Measurements from ENCODE around the gene ZNF609.
"Not testable (repeated sequence)": the region's sequence is repeated elsewhere in the genome, so short reads cannot be mapped to it uniquely, and the experiment has no call there.

ZNF609 gene

DNA sequence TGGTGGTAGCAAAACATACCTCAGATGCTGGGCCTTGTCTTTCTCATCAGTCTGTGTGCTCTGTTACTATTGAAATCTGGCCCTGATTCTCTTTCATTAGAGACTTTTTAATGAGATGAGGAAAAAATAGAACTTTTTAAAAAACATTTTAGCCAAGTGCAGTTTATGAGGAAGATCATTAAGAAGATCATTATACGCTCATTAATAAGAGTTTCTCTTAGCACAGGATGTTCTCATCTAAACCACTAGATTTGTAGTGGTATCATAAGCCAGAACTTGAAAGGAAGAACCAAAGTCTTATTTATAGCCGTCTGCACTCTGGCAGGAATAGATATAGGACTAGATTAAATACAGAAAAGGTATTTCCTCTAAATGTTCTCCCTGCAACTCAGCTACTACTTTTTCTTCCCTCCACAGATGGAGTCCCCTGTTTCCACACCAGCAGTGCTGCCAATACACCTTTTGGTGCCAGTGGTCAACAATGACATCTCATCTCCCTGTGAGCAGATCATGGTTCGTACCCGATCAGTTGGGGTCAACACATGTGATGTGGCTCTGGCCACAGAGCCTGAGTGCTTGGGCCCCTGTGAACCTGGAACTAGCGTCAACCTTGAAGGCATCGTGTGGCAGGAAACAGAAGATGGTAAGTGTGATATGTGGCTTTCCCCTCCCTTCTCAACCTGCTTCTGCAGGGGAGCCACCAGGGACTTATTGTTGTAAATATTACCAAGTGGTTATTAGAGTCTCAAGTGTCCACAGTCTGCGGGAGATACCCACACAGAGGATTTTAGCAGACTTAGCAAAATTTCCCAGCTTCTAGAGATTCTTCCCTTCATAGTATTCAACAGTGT is 162.3 kb downstream of the ZNF609 start:
- DNase-seq (ENCODE audit: low read depth): no peak

DNA sequence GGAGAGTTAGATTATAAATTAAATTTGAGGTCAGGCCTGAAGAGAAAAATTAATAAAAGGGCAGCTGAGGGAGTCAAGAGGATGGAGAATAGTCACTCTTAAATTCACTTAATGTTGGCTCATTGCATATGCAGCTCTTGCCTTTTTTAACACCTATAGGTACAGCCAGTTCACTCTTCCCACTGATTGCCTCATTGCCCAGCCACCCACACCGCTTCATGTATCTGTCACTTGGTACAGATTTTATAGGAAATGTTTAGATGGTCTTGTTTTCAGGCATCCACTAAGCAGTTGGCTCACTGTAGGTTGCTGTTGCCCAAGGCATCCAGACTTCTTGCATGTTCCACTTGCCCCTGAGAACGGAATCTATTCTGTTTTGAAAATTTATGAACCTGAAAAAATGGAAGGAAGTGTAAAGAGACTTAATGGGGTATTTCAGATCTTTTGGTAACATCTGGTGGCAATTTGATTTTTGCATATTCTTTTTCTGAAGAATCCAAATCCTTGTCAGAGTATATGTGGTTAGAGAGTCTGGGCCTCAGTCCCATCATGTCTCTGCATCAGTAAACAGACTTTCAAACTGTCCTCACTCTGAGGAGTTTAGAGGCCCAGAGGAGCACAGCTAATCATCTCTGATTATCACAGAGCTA is 163.1 kb downstream of the ZNF609 start:
- peak; percentile 66 for DNase-seq (ENCODE audit: low read depth)

DNA sequence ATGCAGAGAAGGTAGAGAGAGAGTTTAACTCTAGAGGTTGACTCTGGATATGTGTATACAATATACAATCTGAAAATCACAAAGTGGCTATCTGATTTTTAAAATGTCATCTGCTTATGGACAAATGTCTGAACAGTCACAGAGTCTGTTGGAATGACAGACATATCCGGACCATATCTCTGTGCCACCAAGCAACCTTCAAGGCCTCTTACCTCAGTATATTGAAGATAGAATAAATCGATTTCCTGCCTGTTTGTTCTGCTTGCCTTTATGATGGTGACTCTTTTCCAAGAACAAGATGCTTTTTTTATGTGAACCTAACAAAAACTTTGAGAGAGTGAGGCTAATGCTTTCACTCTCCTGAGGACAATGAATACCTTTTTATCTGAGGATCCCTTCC is 163.9 kb downstream of the ZNF609 start:
- no peak for DNase-seq (ENCODE audit: low read depth)

DNA sequence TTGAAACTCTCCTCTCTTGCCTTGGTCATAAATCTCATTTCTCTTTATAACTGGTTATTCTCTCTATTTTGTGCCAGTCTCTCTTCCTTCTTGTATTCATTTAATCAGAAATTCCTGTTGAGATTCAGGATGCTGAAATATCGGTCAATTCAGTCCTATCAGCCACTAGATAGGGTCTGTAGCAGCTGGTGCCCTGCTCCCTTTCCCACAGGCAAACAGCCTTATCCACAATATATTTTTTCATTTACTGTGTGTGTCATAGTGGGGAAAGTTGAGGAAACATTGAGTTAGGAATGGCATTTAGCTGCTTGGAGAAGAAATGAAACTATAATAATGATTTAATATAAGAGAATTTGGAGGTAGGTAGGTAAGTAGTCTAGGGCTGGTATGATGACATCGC is 168.7 kb downstream of the ZNF609 start:
- DNase-seq (ENCODE audit: low read depth): no peak

DNA sequence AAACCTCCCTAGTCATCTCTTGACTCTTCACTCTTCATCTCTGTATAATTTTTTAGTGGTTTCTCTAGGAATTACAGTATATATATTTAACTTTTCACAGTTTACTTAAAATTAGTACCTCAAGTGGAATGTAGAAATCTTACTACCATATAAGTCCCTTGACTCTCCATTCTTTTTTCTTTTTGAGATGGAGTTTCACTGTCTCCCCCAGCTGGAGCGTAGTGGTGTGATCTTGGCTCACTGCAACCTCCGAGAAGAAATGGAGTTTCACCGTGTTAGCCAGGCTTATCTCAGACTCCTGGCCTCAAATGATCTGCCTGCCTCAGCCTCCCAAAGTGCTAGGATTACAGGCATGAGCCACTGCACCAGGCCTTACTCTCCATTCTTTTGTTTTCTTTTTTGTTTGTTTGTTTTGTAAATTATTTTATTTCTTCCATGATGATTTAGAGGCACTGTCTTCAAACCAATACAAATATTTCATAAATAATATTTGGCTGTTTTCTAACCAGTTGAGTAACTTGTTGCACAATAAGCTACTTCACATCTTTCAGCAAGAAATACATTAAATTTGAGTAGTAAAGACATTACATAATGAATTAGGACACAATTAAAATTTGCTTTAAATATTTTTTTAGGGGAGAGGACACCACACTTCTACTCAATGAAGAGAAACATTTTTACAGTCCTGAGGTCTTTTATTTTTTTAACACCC is 170.2 kb downstream of the ZNF609 start:
- DNase-seq (ENCODE audit: low read depth): no peak

DNA sequence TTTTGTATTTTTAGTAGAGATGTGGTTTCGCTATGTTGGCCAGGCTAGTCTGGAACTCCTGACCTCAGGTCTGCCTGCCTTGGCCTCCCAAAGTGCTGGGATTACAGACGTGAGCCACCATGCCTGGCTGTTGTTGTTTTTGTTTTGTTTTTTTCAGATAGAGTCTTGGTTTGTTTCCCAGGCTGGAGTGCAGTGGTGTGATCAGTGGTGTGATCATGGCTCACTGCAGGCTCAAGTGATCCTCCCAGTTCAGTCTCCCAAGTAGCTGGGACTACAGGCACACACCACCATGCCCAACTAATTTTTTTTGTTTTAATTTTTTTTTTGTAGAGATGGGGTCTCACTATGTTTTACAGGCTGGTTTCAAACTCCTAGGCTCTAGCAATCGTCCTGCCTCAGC is 172.3 kb downstream of the ZNF609 start:
- not testable (repeated sequence) for DNase-seq (ENCODE audit: low read depth)

DNA sequence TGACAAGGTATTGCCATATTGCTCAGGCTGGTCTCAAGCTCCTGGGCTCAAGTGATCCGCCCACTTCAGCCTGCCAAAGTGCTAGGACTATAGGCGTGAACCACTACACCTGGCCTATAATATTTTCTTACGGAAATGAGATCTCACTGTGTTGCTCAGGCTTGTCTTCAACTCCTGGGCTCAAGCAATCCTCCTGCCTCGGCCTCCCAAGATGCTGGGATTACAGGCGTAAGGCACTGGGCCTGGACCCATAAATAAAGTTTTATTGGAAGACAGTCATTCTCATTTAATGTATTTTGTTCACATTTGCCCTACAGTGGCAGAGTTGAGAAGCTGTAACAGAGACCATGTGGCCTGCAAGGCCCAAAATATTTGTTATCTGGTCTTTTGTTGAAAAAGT is 173.0 kb downstream of the ZNF609 start:
- no peak for DNase-seq (ENCODE audit: low read depth)

DNA sequence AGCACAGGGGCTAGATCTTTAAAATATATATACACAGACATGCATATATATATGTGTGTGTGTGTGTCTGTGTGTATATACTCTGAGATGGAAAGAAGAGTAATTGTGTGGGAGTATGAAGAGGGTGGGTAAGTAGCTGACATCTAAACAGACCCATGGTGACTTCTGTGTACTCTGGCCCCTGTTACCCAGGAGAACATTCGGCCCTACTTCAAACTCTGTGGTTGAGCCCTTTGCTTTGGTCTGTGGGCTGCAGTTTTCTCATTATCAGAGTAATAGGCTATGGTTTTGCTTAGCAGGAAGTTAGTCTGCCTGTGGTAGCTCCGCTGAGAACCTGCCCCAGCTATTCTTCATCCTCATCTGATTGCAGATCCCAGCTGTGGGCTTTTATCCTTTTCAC is 173.6 kb downstream of the ZNF609 start:
- DNase-seq (ENCODE audit: low read depth): no peak

DNA sequence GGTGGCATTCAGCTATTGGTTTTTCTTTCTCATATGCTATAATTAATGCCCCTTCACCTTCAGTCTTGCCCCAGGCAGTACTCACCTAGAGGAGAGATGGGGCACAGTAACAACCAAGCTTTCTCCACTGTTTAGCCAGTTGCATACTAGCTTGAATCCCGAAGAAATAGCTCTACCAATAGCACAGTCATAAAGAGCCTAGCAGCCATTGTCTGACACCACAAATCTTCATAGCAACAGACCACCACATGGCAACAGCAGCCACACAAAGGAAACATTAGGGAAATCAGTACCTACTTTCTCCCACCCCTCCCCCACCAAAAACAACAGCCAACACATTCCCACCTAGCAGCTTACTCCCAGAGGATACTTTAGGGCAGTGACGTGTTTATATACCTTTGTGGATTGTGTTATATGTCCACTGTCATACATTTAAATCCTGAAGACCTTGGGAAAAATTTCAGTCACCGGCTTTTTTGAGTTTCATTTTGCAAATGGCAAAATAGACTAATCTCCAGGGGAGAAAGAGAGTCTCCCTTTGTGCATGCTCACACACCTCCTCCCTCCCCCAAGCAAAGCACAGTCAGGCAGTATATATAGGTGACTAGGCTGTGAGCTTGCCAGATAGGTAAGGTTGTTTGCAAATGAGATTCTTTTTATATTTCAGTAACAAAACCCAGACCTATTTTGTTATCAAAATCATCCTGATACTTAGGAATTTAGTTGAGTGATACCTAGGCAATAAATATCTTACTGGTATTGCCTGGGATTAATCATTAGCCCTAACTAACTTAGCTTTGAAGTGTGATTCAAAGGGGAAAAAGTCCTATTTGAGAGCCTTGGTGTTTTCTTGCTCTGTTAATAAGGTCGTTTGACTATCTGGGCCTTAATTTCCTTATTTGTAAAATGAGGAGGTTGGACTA is 174.5 kb downstream of the ZNF609 start:
- DNase-seq (ENCODE audit: low read depth): no peak

DNA sequence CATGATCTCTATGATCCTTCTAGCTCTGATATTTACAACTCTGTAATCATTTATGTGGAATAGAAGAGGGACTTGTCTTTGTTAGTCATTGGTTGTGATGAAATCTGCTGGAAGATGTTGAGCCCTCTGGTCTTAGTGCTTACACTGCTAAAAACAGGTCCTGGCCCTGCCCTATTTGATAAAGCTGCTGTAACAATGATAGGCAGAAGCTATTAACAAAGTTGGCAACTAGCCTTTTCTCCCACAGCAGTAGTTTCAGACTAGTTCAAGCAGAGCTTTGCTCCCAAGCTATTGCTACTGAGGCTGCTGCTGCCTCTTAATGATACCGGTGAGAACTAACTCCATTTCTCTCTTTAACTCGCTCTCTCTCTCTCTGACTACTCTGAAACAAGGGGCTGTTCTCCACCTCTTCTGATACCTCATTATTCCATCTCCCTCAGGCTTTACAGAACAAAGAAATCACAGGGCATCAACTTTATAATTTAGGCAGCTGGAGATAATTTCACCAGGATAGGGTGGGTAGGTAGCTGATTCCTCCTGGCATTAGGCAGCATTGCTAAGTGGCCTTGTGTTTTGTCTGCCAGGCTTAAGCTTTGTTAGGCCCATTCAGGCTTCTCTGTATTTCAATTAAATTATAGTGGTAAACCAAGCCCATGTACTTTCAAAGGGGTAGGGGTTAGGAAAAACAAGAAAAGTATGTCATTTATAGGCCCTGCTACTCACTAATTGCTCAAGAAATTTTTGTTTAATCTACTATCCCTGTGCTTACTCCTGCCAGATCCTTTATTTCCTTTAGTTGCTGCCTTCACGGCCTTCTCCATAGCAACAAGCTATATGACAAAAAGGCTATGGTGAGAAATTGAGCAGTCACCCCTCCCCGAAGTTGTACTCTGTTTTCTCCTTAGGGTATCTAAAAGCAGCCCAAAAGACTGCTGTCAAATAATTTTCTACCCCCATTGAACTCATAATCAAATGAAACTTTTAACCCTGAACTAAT is 175.4 kb downstream of the ZNF609 start:
- peak; percentile 23 for DNase-seq (ENCODE audit: low read depth)

DNA sequence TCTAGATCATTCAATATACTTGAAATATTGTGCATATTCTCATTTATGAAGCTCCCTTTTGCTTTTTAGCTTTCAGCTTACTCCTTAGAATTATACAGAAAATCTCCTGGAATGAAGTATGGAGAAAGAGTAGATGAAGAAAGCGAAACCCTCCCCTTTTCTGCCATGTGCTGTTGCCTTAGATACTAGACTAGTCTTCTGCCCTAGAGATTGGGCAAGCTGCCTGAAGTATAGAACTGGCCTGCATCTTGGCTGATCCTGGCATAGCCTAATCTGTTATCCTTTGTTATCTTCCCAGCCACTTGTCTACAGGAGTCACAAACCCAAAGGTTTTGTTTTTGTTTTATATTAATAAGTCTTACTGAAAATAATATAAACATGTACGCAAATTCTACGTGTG is 176.2 kb downstream of the ZNF609 start:
- no peak for DNase-seq (ENCODE audit: low read depth)

DNA sequence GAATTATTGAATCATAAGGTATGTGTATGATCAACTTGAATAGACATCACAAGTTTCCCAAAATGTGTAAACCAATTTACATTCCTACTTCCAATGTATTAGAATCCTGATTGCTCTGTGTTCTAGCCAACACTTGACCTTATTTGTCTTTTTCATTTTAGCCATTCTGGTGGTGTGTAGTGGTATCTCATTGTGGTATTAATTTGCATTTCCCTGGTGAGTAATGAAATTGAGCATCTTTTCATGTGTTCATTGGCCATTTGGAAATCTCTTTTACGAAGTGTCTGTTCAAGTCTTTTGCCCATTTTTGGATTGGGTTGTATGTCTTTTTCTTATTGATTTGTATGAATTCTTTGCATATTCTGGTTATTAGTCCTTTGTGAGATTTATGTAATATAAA is 177.0 kb downstream of the ZNF609 start:
- DNase-seq (ENCODE audit: low read depth): no peak

DNA sequence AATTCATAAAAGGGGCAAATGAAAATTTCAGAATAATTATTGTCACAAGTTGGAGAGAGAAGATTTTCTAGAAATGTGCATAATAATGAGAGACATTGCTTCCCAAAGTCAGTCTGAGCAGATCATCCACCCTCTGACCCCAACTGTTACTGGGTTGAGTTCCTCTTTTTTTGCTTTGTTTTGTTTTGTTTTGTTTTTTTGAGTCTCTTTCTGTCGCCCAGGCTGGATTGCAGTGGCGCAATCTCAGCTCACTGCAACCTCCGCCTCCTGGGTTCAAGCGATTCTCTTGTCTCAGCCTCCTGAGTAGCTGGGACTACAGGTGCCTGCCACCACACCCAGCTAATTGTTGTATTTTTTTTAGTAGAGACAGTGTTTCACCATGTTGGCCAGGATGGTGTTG is 179.4 kb downstream of the ZNF609 start:
- not testable (repeated sequence) for DNase-seq (ENCODE audit: low read depth)

DNA sequence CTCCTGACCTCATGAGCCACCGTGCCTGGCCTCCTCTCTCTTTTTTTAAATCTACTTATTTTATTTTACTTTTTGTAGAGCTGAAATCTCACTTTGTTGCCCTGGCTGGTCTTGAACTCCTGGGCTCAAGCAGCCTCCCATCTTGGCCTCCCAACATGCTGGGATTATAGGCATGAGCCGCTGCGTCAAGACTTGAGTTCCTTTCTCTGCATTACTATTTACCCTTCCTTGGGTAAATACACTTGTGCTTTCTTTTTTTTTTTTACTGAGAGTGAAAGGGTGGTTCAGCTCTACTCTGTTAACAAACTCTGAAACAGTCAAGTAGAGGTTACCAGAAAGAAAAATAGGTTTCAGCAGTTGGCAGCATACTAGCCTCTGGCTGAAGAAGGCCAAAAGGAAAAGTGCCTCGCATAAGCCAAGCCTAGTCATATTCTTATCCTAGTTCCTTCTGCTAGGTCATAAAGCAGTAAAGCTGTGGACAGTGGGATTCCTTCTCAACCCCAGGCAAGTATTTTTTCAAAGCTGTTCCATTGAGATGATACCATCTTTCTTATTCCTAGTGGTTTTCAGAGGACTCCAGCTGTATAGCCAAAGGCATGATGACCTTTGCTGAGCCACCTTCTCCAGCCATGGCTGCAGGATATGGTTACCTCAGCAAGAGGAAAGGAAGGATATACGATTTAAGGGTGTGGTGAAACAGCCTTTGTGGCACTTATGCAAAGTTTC is 179.9 kb downstream of the ZNF609 start:
- DNase-seq (ENCODE audit: low read depth): no peak

DNA sequence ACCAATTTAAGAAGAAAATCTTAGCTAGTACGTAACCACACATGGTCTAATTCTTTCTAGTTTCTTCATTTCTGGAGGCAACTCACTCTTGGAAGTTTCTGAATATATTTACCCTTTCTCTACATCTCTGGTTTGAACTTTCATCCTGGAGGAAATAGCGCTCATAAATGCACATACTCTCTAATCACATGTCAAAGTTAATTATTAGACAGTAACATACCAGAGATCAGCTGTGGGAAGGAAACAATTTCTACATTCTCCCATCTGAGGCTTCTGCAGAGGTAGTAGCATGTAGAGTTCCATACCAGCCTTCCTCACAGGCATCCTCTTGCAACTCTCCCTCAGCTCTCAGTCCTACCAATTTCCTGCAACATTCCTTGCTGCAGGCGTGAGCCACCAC is 182.5 kb downstream of the ZNF609 start:
- no peak for DNase-seq (ENCODE audit: low read depth)

DNA sequence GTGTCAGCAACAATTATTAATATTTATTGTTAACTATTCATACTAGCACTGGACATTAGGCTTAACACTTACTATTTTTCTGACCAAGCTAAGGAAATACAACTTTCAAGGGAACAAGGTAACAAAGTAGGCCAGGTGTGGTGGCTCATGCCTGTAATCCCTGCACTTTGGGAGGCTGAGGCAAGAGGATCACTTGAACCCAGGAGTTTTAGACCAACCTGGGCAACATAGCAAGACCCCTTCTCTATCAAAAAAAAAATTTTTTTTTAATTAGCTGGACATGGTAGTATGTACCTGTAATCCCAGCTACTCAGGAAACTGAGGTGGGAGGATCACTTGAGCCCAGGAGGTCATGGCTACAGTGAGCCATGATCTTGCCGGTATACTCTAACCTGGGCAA is 183.3 kb downstream of the ZNF609 start:
- DNase-seq (ENCODE audit: low read depth): no peak

DNA sequence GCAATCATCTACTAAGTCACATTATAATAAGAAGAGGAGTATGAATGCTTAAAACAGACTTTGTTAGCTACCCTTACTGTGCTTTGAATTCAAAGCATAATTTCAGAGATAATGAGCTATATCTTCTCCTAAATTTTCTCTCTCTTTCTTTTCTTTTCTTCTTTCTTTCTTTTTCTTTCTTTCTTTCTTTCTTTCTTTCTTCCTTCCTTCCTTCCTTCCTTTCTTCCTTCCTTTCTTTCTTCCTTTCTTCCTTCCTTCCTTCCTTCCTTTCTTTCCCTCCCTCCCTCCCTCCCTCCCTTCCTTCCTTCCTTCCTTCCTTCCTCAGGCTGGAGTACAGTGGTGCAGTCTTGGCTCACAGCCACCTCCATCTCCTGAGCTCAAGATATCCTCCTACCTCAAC is 184.4 kb downstream of the ZNF609 start:
- not testable (repeated sequence) for DNase-seq (ENCODE audit: low read depth)

DNA sequence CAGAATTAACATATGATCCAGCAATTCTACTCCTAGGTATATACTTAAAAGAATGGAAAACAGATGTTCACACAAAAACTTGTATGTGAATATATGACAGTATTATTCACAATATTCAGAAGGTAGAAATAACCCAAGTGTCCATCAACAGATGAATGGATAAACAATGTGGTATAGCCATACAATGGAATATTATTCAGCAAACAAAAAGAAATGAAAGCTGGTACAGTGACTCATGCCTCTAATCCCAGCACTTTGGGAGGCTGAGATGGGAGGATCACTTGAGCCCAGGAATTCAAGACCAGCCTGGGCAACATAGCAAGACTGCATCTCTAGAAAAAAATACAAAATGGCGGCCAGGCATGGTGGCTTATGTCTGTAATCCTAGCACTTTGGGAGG is 185.6 kb downstream of the ZNF609 start:
- DNase-seq (ENCODE audit: low read depth): no peak

DNA sequence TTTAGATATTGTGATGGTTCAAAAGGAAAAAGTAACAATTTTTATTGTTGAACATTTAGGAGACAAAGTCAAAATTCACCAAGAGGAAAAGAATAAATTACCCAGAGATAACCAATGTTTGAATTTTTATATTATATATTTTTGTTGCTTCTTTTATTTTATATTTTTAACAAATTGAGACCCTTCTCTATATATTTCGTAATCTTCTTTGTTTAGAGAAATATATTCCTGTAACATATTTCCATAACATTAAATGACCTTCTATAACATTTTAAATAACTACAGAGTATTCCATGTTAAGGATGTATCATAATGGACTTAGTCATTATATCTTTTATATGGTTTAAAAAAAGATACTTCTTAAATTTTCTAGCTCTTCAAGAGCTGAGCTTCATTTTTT is 187.0 kb downstream of the ZNF609 start:
- DNase-seq (ENCODE audit: low read depth): no peak

DNA sequence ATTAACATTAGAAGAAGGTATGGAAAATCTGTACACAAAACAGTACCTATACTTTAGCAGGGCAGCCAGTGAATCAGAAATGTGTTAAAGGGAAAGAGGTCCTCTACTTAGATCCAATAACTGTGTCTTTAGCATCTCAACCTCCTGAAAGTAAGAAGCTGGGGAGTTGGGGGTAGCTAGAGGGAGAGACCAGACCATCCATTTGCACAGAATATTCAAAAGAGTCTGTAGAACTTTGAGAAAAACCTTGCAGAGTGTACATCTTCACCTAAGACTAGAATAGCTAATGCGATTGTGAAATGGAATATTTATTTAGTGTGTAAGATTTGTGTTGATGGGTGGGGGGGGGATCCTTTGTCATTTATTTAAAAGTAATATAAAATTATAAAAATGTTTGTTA is 190.2 kb downstream of the ZNF609 start:
- DNase-seq (ENCODE audit: low read depth): no peak
